ENCODE data around the gene ATM.

DNA sequence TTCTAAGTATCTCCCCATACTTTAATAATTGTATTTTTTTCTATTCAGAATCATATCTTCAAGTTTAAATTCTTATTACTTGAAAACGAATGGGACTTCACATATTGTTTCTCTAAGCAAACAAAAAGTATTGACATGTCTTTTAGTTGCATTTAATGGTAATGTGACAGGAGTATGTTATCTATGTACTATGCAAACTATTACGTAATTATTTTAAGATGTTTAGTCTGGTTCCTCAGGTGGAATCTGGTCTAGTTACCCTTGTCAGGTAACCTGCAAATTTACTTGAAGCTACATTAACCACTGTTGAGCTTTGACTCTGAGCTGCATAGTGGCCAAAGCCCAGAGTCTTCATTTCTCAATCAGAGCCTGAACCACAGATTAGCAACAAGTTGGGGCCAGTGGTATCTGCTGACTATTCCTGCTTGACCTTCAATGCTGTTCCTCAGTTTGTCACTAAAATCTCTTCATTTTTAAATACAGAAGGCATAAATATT lies 110.6 kb downstream of the ATM start:
- no peak for TF ChIP-seq ZNF10 (tag by site-specific recombination; IDR thresholded peaks at IDR 0.05)
- TF ChIP-seq, protein P1, sequence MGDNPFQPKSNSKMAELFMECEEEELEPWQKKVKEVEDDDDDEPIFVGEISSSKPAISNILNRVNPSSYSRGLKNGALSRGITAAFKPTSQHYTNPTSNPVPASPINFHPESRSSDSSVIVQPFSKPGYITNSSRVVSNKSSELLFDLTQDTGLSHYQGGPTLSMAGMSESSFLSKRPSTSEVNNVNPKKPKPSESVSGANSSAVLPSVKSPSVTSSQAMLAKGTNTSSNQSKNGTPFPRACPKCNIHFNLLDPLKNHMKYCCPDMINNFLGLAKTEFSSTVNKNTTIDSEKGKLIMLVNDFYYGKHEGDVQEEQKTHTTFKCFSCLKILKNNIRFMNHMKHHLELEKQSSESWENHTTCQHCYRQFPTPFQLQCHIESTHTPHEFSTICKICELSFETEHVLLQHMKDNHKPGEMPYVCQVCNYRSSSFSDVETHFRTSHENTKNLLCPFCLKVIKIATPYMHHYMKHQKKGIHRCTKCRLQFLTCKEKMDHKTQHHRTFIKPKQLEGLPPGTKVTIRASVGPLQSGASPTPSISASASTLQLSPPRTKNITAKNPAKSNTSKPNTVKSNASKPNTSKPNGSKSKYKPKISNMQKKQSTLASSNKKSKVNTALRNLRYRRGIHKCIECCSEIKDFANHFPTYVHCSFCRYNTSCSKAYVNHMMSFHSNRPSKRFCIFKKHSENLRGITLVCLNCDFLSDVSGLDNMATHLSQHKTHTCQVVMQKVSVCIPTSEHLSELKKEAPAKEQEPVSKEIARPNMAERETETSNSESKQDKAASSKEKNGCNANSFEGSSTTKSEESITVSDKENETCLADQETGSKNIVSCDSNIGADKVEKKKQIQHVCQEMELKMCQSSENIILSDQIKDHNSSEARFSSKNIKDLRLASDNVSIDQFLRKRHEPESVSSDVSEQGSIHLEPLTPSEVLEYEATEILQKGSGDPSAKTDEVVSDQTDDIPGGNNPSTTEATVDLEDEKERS (tag by site-specific recombination; IDR thresholded peaks at IDR 0.05), result no peak
- TF ChIP-seq, protein P2, sequence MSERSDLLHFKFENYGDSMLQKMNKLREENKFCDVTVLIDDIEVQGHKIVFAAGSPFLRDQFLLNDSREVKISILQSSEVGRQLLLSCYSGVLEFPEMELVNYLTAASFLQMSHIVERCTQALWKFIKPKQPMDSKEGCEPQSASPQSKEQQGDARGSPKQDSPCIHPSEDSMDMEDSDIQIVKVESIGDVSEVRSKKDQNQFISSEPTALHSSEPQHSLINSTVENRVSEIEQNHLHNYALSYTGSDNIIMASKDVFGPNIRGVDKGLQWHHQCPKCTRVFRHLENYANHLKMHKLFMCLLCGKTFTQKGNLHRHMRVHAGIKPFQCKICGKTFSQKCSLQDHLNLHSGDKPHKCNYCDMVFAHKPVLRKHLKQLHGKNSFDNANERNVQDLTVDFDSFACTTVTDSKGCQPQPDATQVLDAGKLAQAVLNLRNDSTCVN (tag by site-specific recombination; optimal IDR thresholded peaks at IDR 0.05), result no peak
- no peak for TF ChIP-seq ZNF274 (IDR thresholded peaks at IDR 0.05; ENCODE audit: low read length)
- no peak for TF ChIP-seq ZNF274 (tag by site-specific recombination; IDR thresholded peaks at IDR 0.05; ENCODE audit: borderline replicate concordance)
- no peak for TF ChIP-seq ZNF239 (tag by site-specific recombination; IDR thresholded peaks at IDR 0.05)
- TF ChIP-seq, protein P3, sequence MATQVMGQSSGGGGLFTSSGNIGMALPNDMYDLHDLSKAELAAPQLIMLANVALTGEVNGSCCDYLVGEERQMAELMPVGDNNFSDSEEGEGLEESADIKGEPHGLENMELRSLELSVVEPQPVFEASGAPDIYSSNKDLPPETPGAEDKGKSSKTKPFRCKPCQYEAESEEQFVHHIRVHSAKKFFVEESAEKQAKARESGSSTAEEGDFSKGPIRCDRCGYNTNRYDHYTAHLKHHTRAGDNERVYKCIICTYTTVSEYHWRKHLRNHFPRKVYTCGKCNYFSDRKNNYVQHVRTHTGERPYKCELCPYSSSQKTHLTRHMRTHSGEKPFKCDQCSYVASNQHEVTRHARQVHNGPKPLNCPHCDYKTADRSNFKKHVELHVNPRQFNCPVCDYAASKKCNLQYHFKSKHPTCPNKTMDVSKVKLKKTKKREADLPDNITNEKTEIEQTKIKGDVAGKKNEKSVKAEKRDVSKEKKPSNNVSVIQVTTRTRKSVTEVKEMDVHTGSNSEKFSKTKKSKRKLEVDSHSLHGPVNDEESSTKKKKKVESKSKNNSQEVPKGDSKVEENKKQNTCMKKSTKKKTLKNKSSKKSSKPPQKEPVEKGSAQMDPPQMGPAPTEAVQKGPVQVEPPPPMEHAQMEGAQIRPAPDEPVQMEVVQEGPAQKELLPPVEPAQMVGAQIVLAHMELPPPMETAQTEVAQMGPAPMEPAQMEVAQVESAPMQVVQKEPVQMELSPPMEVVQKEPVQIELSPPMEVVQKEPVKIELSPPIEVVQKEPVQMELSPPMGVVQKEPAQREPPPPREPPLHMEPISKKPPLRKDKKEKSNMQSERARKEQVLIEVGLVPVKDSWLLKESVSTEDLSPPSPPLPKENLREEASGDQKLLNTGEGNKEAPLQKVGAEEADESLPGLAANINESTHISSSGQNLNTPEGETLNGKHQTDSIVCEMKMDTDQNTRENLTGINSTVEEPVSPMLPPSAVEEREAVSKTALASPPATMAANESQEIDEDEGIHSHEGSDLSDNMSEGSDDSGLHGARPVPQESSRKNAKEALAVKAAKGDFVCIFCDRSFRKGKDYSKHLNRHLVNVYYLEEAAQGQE (tag by site-specific recombination; IDR thresholded peaks at IDR 0.05), result no peak
- no peak for TF ChIP-seq SALL2 (tag by site-specific recombination; IDR thresholded peaks at IDR 0.05; ENCODE audit: borderline replicate concordance)
